D721Med (cell line): ENCODE results near the gene KCNMB3.
"Not testable (repeated sequence)": the region's sequence is repeated elsewhere in the genome, so short reads cannot be mapped to it uniquely, and the experiment has no call there.

Experiments
- DNase-seq: peaks from one replicate; pipeline ENCODE4 v3.0.0; 2011; ENCODE audit warnings: low spot score; ENCODE audit not compliant: insufficient read length
- FAIRE-seq: peaks from 2 replicates; lab custom pipeline; 2011; peaks lifted over from hg19 to GRCh38; lab: Jason Lieb, UNC
- TF ChIP-seq, protein P1 (sequence below): IDR thresholded peaks from 2 replicates; pipeline ENCODE4 v1.5.1; 2012; ENCODE audit warnings: mild to moderate bottlenecking, control low read depth; ENCODE audit not compliant: insufficient read depth; ENCODE audit errors: missing control alignments

Gene KCNMB3

DNA sequence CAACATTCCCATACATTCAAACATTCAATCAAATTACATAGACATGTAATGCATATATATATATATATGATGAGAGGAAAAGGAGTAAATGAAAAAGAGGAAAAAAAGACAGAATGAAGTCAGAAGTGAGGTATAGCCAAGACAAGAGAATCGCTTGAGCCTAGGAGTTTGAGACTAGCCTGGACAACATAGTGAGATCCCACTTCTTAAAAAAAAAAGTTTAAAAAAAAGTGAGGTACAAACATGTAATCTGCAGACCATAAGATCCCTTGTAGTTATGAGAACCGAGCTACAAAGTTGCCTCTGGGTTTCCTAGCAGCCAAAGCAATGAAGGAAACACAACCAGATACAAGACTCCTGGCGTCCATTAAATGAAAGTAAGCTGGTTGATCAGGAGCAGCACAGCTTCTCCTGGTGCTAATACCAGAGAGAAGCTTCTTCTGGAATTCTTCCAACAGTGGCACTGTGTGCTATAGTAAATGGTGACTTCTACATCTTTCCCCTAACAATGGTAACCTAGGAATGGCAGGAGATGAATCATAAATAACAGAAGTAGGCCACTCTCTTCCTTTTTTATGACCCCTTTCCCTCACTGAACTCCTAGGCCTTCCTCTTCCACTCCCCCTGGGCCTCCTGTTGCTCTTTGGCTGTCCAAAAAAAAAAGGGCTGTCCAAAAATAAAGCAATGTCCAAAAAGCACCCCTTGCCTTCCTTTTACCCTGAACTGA is 3.5 kb downstream of the KCNMB3 start:
- TF ChIP-seq, protein P1, sequence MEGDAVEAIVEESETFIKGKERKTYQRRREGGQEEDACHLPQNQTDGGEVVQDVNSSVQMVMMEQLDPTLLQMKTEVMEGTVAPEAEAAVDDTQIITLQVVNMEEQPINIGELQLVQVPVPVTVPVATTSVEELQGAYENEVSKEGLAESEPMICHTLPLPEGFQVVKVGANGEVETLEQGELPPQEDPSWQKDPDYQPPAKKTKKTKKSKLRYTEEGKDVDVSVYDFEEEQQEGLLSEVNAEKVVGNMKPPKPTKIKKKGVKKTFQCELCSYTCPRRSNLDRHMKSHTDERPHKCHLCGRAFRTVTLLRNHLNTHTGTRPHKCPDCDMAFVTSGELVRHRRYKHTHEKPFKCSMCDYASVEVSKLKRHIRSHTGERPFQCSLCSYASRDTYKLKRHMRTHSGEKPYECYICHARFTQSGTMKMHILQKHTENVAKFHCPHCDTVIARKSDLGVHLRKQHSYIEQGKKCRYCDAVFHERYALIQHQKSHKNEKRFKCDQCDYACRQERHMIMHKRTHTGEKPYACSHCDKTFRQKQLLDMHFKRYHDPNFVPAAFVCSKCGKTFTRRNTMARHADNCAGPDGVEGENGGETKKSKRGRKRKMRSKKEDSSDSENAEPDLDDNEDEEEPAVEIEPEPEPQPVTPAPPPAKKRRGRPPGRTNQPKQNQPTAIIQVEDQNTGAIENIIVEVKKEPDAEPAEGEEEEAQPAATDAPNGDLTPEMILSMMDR = no peak
- DNase-seq = no peak
- FAIRE-seq = no peak

DNA sequence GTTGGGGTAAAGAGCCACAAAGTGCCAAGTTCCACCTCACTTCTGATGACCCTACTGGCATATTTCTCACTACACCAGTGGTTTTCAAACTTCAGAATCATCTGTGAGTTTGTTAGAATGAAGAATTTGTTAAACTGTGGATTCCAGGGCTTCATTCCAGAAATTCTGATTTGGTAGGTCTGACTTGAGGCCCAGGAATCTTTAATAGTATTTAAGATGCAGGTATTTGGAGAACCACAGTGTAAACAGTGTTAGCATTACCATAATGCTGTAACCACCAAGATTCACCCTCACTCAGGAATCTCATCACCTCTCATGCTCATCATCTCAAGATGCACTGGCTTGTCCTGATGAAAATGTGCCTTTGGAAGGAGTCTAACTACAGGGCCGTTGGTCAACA is 6.0 kb downstream of the KCNMB3 start:
- DNase-seq = no peak
- TF ChIP-seq, protein P1 = no peak
- no peak for FAIRE-seq

DNA sequence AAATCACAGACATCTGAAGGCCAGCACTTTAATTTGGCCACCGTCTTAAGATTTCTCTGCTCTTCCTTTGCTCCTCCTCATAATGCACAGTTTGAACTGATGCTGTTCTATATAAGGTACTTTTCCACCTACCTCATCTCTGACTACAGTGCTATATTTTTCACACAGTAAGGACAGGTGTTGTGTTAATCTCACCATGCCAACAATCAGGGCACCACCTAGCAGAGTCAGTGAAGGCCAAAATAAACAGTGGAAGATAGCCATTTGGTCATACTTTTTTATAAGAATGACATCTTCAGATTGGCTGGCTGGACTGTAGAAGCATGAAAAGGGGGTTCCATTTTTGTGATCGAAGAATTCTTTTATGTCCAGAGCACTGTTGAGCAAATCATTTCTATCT is 8.1 kb downstream of the KCNMB3 start:
- not testable (repeated sequence) for FAIRE-seq, DNase-seq

DNA sequence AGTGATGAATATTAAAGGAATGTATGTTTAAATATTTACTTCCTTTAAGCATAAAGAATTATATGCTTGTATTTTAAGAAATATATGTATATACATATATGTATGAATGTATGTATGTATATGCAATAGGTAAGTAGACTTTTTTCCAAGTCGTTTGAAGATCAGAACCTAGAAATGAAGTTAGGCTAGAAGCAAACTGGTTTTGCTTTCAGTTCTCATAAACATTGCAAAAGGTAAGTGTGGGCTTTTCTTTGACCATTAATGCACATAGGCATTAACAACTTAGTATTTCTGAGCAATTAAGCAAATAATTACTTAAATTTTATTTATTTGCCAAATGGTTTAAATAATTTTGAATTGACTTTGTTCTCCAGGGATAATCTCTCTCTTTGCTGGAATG is 10.6 kb downstream of the KCNMB3 start:
- not testable (repeated sequence) for DNase-seq, FAIRE-seq

DNA sequence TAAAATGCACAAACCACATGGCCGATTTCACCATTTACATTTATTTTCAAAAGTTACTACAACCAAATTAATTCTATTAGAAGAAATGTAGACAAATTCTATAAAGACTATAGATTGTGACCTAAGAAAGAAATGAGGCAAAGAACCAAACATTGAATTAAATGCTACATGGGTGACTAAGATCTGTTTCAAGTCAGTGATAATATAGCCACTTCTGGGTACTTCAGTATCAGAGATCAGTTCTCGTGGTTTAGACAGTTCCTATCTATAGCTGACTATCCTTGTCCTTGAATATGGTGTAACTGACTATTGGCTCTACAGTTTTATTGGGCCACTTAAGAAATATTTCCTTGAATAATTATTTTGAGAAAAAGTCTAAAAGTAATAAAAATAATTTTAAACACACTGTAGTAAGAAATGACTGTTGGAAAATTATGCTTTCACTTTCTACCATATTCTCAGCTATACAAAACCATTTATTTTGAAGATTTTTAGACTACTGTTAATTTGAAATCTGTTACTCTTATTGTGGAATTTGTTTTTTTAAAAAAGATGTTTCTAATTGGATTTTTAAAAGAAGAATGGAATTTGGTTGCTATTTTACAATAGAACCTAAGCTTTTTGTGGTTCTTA is 14.1 kb downstream of the KCNMB3 start:
- FAIRE-seq (no peak), DNase-seq (no peak)
- TF ChIP-seq, protein P1 = no peak

DNA sequence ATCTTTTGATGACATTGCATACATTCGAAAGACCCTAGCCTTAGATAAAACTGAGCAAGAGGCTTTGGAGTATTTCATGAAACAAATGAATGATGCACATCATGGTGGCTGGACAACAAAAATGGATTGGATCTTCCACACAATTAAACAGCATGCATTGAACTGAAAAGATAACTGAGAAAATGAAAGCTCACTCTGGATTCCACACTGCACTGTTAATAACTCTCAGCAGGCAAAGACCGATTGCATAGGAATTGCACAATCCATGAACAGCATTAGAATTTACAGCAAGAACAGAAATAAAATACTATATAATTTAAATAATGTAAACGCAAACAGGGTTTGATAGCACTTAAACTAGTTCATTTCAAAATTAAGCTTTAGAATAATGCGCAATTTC is 16.7 kb downstream of the KCNMB3 start:
- no peak for FAIRE-seq
- TF ChIP-seq, protein P1 = no peak
- DNase-seq = no peak

DNA sequence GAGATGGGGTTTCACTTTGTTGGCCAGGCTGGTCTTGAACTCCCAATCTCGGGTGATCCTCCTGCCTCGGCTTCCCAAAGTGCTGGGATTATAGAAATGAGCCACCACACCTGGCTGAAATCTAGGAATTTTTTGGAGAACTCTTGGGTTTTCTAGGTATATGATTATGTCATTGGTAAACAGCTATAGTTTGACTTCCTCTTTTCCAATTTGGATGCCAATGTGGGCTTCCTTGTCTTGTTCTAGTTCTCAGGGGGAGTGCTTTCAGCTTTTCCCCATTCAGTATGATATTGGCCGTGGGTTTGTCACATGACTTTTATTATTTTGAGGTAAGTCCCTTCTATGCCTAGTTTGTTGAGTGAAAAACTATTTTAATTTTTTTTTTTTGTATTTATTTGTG is 17.9 kb downstream of the KCNMB3 start:
- TF ChIP-seq, protein P1 = no peak
- FAIRE-seq (no peak), DNase-seq (no peak)

DNA sequence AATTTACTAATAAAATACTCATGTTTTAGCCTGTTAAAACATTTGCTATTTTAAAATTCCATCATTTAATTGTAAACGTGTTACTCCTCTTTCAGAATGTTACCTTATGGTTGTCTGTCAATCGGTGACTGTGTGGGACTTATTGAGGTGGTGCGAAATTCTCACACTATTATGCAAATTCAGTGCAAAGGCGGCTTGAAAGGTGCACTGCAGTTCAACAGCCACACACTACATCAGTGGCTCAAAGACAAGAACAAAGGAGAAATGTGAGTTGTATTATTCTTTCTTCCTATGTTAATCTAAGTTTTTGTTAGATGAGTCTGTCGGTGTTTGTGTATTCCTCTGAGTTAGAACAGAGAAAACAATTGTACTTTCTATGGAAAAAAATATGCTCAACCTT is 21.7 kb downstream of the KCNMB3 start:
- FAIRE-seq = peak; percentile 73
- TF ChIP-seq, protein P1 = no peak
- DNase-seq = no peak
